ACHN (cell line): ENCODE measurements around the gene LAIR1.

ENCODE experiments used
- DNase-seq: peaks from one replicate; pipeline ENCODE4 v3.0.0-alpha.2; 2015
- in situ Hi-C: cut with HindIII; loops from 2 replicates; pipeline ENCODE4 v1.10.0; 2017; ENCODE audit warnings: low sequenced_read_pairs, low pct_ligation_motif_present, low pct_unique_long_range_greater_than_20kb

The LAIR1 gene

GRCh38 chr19:54302257-54302656, 62.5 kb downstream of the LAIR1 start:
- DNase-seq: no peak
- in situ Hi-C loops: no loop called here
